ENCODE results near the gene DAPK1. TPM values are rescaled to one million over a fixed set of nuclear protein-coding genes. Genes with fewer than 3 reads are reported as not detected.

DAPK1 gene
- total RNA-seq, 1 donor from 2014 or later, result 196 TPM

GRCh38 chr9:87524061-87524460 is 26.4 kb downstream of the DAPK1 start:
- Histone ChIP-seq H3K27ac (no peak overlapping the region), H3K4me1 (peaks cover 23% of the 10 kb centered on the region), H3K9me3 (no peaks in the 10 kb centered on the region), H3K36me3 (peaks cover 4% of the 10 kb centered on the region), H3K27me3 (ENCODE audit: low read depth) (no peaks in the 10 kb centered on the region), H3K4me3 (no peak overlapping the region)
- no peak for DNase-seq
- ATAC-seq, result no peak
- TF ChIP-seq CTCF (IDR thresholded peaks at IDR 0.05), result no peak
- intact Hi-C loops (cut with DNase I), result no loop called here

DNA sequence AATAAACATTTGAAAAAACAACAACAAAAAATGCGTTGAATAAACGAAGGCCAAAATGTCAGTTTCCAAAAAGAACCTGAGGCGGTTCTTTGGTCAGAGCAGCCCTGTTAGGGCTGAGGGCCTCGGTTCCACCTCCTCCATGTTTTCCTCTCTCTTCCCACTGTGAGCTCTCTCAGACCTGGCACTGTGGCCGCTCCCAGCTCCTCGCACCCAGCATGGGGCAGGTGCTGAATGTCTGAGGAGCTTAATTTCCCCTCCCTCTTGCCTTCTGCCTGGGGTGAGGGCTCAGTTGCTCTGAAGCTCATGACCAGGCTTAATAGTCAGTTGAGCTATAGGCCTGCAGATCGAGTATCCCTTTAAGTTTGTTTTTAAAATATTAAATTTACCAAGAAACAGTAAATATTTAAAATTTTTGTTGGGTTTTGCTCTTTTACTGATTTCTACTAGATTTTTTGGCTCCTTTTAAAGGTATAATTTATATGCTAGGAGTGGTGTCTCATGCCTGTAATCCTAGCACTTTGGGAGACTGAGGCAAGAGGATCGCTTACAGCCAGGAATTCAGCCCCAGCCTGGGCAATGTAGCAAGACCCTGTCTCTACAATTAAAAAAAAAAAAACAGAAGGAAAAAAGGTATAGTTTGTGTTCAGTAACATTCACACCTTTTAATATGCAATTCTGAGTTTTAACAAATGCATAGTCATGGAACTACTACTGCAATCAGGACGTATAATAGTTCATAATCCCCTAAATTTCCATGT is 28.1 kb downstream of the DAPK1 start:
- TF ChIP-seq CTCF (IDR thresholded peaks at IDR 0.05), result no peak
- ATAC-seq (no peak), DNase-seq (no peak)
- intact Hi-C loops (cut with DNase I), result no loop called here
- Histone ChIP-seq H3K36me3 (peaks cover 4% of the 10 kb centered on the region), H3K9me3 (no peaks in the 10 kb centered on the region), H3K4me1 (peaks cover 25% of the 10 kb centered on the region), H3K27ac (no peak overlapping the region), H3K27me3 (ENCODE audit: low read depth) (no peaks in the 10 kb centered on the region), H3K4me3 (no peak overlapping the region)

GRCh38 chr9:87527211-87527916 is 29.7 kb downstream of the DAPK1 start:
- no peak for ATAC-seq
- Histone ChIP-seq H3K27me3 (ENCODE audit: low read depth) (no peaks in the 10 kb centered on the region), H3K27ac (no peak overlapping the region), H3K36me3 (peaks cover 4% of the 10 kb centered on the region), H3K4me3 (no peak overlapping the region), H3K9me3 (no peaks in the 10 kb centered on the region), H3K4me1 (peaks cover 41% of the 10 kb centered on the region)
- no peak for DNase-seq
- TF ChIP-seq CTCF (IDR thresholded peaks at IDR 0.05), result no peak
- intact Hi-C loops (cut with DNase I), result no loop called here

DNA sequence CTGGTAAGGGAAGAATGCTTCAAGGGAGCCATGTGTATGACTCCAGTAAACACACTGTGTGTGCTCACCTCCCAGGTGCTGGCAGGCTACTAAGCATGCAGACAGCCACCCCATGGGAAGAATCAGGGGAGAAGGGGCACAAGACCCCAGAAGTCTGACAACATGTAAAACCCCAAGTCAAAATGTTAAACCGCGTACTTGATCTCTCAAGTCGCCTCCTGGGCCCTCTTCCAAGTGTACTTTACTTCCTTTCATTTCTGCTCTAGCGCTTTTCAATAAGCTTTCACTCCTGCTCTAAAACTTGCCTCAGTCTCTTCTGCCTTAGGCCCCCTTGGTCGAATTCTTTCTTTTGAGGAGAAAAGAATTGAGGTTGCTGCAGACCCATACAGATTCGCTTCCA is 31.3 kb downstream of the DAPK1 start:
- no peak for ATAC-seq
- Histone ChIP-seq H3K4me3 (no peak overlapping the region), H3K36me3 (peaks cover 4% of the 10 kb centered on the region), H3K27ac (no peak overlapping the region), H3K4me1 (peaks cover 41% of the 10 kb centered on the region), H3K27me3 (ENCODE audit: low read depth) (no peaks in the 10 kb centered on the region), H3K9me3 (no peaks in the 10 kb centered on the region)
- TF ChIP-seq CTCF (IDR thresholded peaks at IDR 0.05), result no peak
- intact Hi-C loops (cut with DNase I), result no loop called here
- no peak for DNase-seq

GRCh38 chr9:87529671-87530070 is 32.0 kb downstream of the DAPK1 start:
- Histone ChIP-seq H3K4me3 (no peak overlapping the region), H3K4me1 (peaks cover 41% of the 10 kb centered on the region), H3K27me3 (ENCODE audit: low read depth) (no peaks in the 10 kb centered on the region), H3K9me3 (no peaks in the 10 kb centered on the region), H3K36me3 (peaks cover 4% of the 10 kb centered on the region), H3K27ac (no peak overlapping the region)
- DNase-seq (peak; percentile 69), ATAC-seq (peak; percentile 56)
- intact Hi-C loops (cut with DNase I), result no loop called here
- TF ChIP-seq CTCF (IDR thresholded peaks at IDR 0.05), result no peak
